ENCODE results near the gene MUC16.
"Not testable (repeated sequence)": the region's sequence is repeated elsewhere in the genome, so short reads cannot be mapped to it uniquely, and the experiment has no call there.

MUC16 gene

GRCh38 chr19:9009935-9010651 lies at the start of gene MUC16:
TSS of gene MUC16 (minus strand) at chr19:9010409.
- TF ChIP-seq CTCF (IDR thresholded peaks at IDR 0.05; ENCODE audit: low read depth, low read length, missing control alignments), result no peak
- in situ Hi-C loops (cut with HindIII; ENCODE audit: low sequenced_read_pairs), result no loop called here
- no peak within 1 kb of the TSS for H3K4me3 ChIP-seq (ENCODE audit: low read depth, low read length)
- no peak for DNase-seq (ENCODE audit: low read depth)

GRCh38 chr19:9058905-9059667 lies 48.9 kb upstream of the MUC16 start:
- H3K4me3 ChIP-seq (ENCODE audit: low read depth, low read length), result no peak overlapping the region
- DNase-seq (ENCODE audit: low read depth), result no peak
- no peak for TF ChIP-seq CTCF (IDR thresholded peaks at IDR 0.05; ENCODE audit: low read depth, low read length, missing control alignments)
- in situ Hi-C loops (cut with HindIII; ENCODE audit: low sequenced_read_pairs), result no loop called here

GRCh38 chr19:9057505-9058258 lies 47.5 kb upstream of the MUC16 start:
- in situ Hi-C loops (cut with HindIII; ENCODE audit: low sequenced_read_pairs), result no loop called here
- TF ChIP-seq CTCF (IDR thresholded peaks at IDR 0.05; ENCODE audit: low read depth, low read length, missing control alignments), result no peak
- DNase-seq (ENCODE audit: low read depth), result no peak
- no peak overlapping the region for H3K4me3 ChIP-seq (ENCODE audit: low read depth, low read length)

- H3K4me3 ChIP-seq (ENCODE audit: low read depth, low read length); in situ Hi-C loops (cut with HindIII; ENCODE audit: low sequenced_read_pairs); DNase-seq (ENCODE audit: low read depth): not testable (repeated sequence)
These were observed 45.9 kb upstream of the MUC16 start for GRCh38 chr19:9056131-9056530.

GRCh38 chr19:9054765-9055164 lies 44.6 kb upstream of the MUC16 start:
- in situ Hi-C loops (cut with HindIII; ENCODE audit: low sequenced_read_pairs), result no loop called here
- TF ChIP-seq CTCF (IDR thresholded peaks at IDR 0.05; ENCODE audit: low read depth, low read length, missing control alignments), result no peak
- DNase-seq (ENCODE audit: low read depth), result no peak
- H3K4me3 ChIP-seq (ENCODE audit: low read depth, low read length), result no peak overlapping the region

GRCh38 chr19:9054207-9054606 lies 44.0 kb upstream of the MUC16 start:
- H3K4me3 ChIP-seq (ENCODE audit: low read depth, low read length), result no peak overlapping the region
- no peak for DNase-seq (ENCODE audit: low read depth)
- no peak for TF ChIP-seq CTCF (IDR thresholded peaks at IDR 0.05; ENCODE audit: low read depth, low read length, missing control alignments)
- in situ Hi-C loops (cut with HindIII; ENCODE audit: low sequenced_read_pairs), result no loop called here

- in situ Hi-C loops (cut with HindIII; ENCODE audit: low sequenced_read_pairs); H3K4me3 ChIP-seq (ENCODE audit: low read depth, low read length); DNase-seq (ENCODE audit: low read depth): not testable (repeated sequence)
These were observed 43.5 kb upstream of the MUC16 start for GRCh38 chr19:9053674-9054073.

Measured in astrocyte of the cerebellum (primary cell).